HCT116 (cell line): Measurements from ENCODE around the gene PLXNB3. TPM values are rescaled to one million over a fixed set of nuclear protein-coding genes. Genes with fewer than 3 reads are reported as not detected.

Source experiments
- ATAC-seq: fragments of 200-7000 bp; cut with Tn5 transposase; 2 replicates; pipeline ENCODE4 v1.9.1; 2020; ENCODE audit warnings: mild to moderate bottlenecking, moderate library complexity
- BruUV-seq: library from RNA; stranded (reverse); fragments of 400-500 nt; replicated peaks from 2 replicates; lab custom pipeline; 2021; lab: Mats Ljungman, UMichigan
- CTCF ChIA-PET: fragments of 300-600 bp; sonication (Branson Sonifier 250); formaldehyde crosslinking; loops from one replicate; lab custom pipeline; 2021; ENCODE audit warnings: antibody characterized with exemption; lab: Charles Lee
- POLR2A ChIA-PET: fragments of 300-600, 350-600 bp; sonication (Branson Sonifier 250); formaldehyde crosslinking; loops from one replicate; lab custom pipeline; 2021; ENCODE audit warnings: antibody characterized with exemption; lab: Charles Lee
- RAD21 ChIA-PET, 2 experiments: fragments of 300-600 bp; sonication (Branson Sonifier 250); formaldehyde crosslinking; loops; one replicate each; lab custom pipeline; 2023; ENCODE audit warnings: low total read pairs in 2 of 2; ENCODE audit not compliant: uncharacterized antibody in 2 of 2, unreplicated experiment in 2 of 2, low non-redundant PET in 1 of 2; lab: Charles Lee
- DNase-seq: peaks from one replicate; pipeline ENCODE4 v3.0.0-alpha.2; 2010; ENCODE audit warnings: low read depth, low spot score
- H2AFZ ChIP-seq: fragments of 200-600 bp; shearing (Covaris generic), sonication (generic); 2 replicates; pipeline ENCODE4 v1.6.1; 2017; ENCODE audit warnings: low read depth, mixed run types, mixed read lengths, antibody characterized with exemption, low read length; ENCODE audit not compliant: poor library complexity, severe bottlenecking
- H3K27ac ChIP-seq: 2 replicates; pipeline ENCODE4 v1.5.1; 2012; ENCODE audit warnings: low read depth, low read length
- H3K27me3 ChIP-seq: fragments of 200-600 bp; sonication (generic); 2 replicates; pipeline ENCODE4 v1.6.1; 2016; ENCODE audit warnings: mixed run types, low read length, mixed read lengths; ENCODE audit not compliant: insufficient read depth
- H3K36me3 ChIP-seq, 2 experiments: fragments of 200-500 bp in 1 of 2; fragments of 200-600 bp in 1 of 2; sonication (Bioruptor generic) in 1 of 2; sonication (generic) in 1 of 2; 2 replicates each; pipeline versions ENCODE4 v1.5.1 to v1.6.1; 2014 to 2016; ENCODE audit warnings: low read length in 2 of 2, inconsistent platforms in 1 of 2, mixed read lengths in 1 of 2, mixed run types in 1 of 2; ENCODE audit not compliant: insufficient read depth in 2 of 2, control insufficient read depth in 1 of 2
- H3K4me1 ChIP-seq, 2 experiments: fragments of 200-600 bp in 1 of 2; sonication (generic) in 1 of 2; 2 replicates each; pipeline versions ENCODE4 v1.5.1 to v1.6.1; 2012 to 2017; ENCODE audit warnings: low read length in 2 of 2, inconsistent platforms in 1 of 2, mild to moderate bottlenecking in 1 of 2, mixed read lengths in 1 of 2, mixed run types in 1 of 2, moderate library complexity in 1 of 2; ENCODE audit not compliant: insufficient read depth in 2 of 2, control insufficient read depth in 1 of 2
- H3K4me2 ChIP-seq: fragments of 200-600 bp; sonication (generic); 2 replicates; pipeline ENCODE4 v1.6.1; 2017; ENCODE audit warnings: mixed run types, low read length, mixed read lengths
- H3K4me3 ChIP-seq, 2 experiments: fragments of 200-600 bp in 1 of 2; sonication (generic) in 1 of 2; replicated peaks in 1 of 2; 2 replicates each; pipeline ENCODE4 v1.5.1; 2011 to 2016; ENCODE audit warnings: low read length in 2 of 2, control low read depth in 1 of 2, low read depth in 1 of 2, mild to moderate bottlenecking in 1 of 2, mixed read lengths in 1 of 2, mixed run types in 1 of 2
- H3K79me2 ChIP-seq: fragments of 200-600 bp; sonication (generic); 2 replicates; pipeline ENCODE4 v1.6.1; 2017; ENCODE audit warnings: mild to moderate bottlenecking, mixed run types, low read length, moderate library complexity, mixed read lengths; ENCODE audit not compliant: insufficient read depth
- H3K9ac ChIP-seq: fragments of 200-600 bp; sonication (generic); 2 replicates; pipeline ENCODE4 v1.6.1; 2016; ENCODE audit warnings: low read length, mixed read lengths
- H3K9me2 ChIP-seq: fragments of 200-600 bp; sonication (generic), shearing (Covaris generic); 2 replicates; pipeline ENCODE4 v1.6.1; 2017; ENCODE audit warnings: mixed run types, mild to moderate bottlenecking, moderate library complexity; ENCODE audit not compliant: insufficient read depth
- H3K9me3 ChIP-seq, 2 experiments: fragments of 200-500 bp in 1 of 2; fragments of 200-600 bp in 1 of 2; sonication (Bioruptor generic) in 1 of 2; sonication (generic) in 1 of 2; 2 replicates each; pipeline ENCODE4 v1.6.1; 2014 to 2017; ENCODE audit warnings: low read length in 2 of 2, mixed read lengths in 2 of 2, inconsistent platforms in 1 of 2, low read depth in 1 of 2, mild to moderate bottlenecking in 1 of 2, mixed run types in 1 of 2, moderate library complexity in 1 of 2; ENCODE audit not compliant: control insufficient read depth in 1 of 2, insufficient read depth in 1 of 2
- H4K20me1 ChIP-seq: fragments of 200-600 bp; sonication (generic), shearing (Covaris generic); 2 replicates; pipeline ENCODE4 v1.6.1; 2017; ENCODE audit warnings: mixed run types, mild to moderate bottlenecking, moderate library complexity; ENCODE audit not compliant: insufficient read depth
- CBX3 ChIP-seq: IDR thresholded peaks from 2 replicates; pipeline ENCODE4 v1.6.1; 2012; ENCODE audit warnings: low read depth
- CEBPB ChIP-seq: IDR thresholded peaks from 2 replicates; pipeline ENCODE4 v1.6.1; 2012; ENCODE audit warnings: low read depth
- EGR1 ChIP-seq: IDR thresholded peaks from 2 replicates; pipeline ENCODE4 v1.6.1; 2012; ENCODE audit warnings: low read depth
- ELF1 ChIP-seq: IDR thresholded peaks from 2 replicates; pipeline ENCODE4 v1.6.1; 2012; ENCODE audit warnings: low read depth, borderline replicate concordance
- EZH2phosphoT487 ChIP-seq: fragments of 200-600 bp; IDR thresholded peaks from 2 replicates; pipeline ENCODE4 v1.6.1; 2018; ENCODE audit warnings: antibody characterized with exemption, borderline replicate concordance
- FOSL1 ChIP-seq: IDR thresholded peaks from 2 replicates; pipeline ENCODE4 v1.6.1; 2012; ENCODE audit warnings: low read depth
- JUND ChIP-seq: IDR thresholded peaks from 2 replicates; pipeline ENCODE4 v1.6.1; 2012
- MAX ChIP-seq: IDR thresholded peaks from 2 replicates; pipeline ENCODE4 v1.6.1; 2012
- POLR2A ChIP-seq: IDR thresholded peaks from 2 replicates; pipeline ENCODE4 v1.7.0; 2011; ENCODE audit warnings: borderline replicate concordance; ENCODE audit not compliant: insufficient read depth, insufficient read length; ENCODE audit errors: extremely low read depth
- POLR2AphosphoS5 ChIP-seq: IDR thresholded peaks from 2 replicates; pipeline ENCODE4 v1.6.1; 2011; ENCODE audit warnings: mild to moderate bottlenecking, low read depth, low read length, moderate library complexity
- SIN3A ChIP-seq: IDR thresholded peaks from 2 replicates; pipeline ENCODE4 v1.6.1; 2012; ENCODE audit warnings: low read depth
- SRF ChIP-seq: IDR thresholded peaks from 2 replicates; pipeline ENCODE4 v1.6.1; 2012; ENCODE audit warnings: low read depth
- YY1 ChIP-seq: IDR thresholded peaks from 2 replicates; pipeline ENCODE4 v1.6.1; 2011; ENCODE audit warnings: low read length, low read depth, moderate library complexity, mild to moderate bottlenecking; ENCODE audit not compliant: insufficient replicate concordance; ENCODE audit errors: extremely low read depth
- ZBTB33 ChIP-seq: IDR thresholded peaks from 2 replicates; pipeline ENCODE4 v1.6.1; 2011; ENCODE audit warnings: mild to moderate bottlenecking, low read length, moderate library complexity; ENCODE audit not compliant: insufficient replicate concordance; ENCODE audit errors: extremely low read depth
- ZFX ChIP-seq: fragments of 450-650 bp; IDR thresholded peaks from 2 replicates; pipeline ENCODE4 v1.6.1; 2017
- ZNF274 ChIP-seq: fragments of 200-500 bp; sonication (Bioruptor generic); IDR thresholded peaks from 2 replicates; pipeline ENCODE4 v1.6.1; 2014; ENCODE audit warnings: mild to moderate bottlenecking, low read depth, low read length, inconsistent platforms
- intact Hi-C: fragments of 100-400 bp; cut with micrococcal nuclease; formaldehyde crosslinking; loops from 2 replicates; pipeline ENCODE4 v1.10.0; 2022
- total RNA-seq: library from RNA; stranded (reverse); gene quantifications from one replicate; pipeline ENCODE4 v1.2.1, GENCODE V29; 2021; ENCODE audit not compliant: unreplicated experiment

The PLXNB3 gene
- total RNA-seq, 1 experiment from 2014 or later, result 4.8 TPM

- BruUV-seq, result TSS peak; percentile 63
- no peak for ATAC-seq
These were observed 38.8 kb upstream of the PLXNB3 start for GRCh38 chrX:153725039-153725831.

More at GRCh38 chrX:153725039-153725831, 38.8 kb upstream of the PLXNB3 start:
- no peak for DNase-seq
- RAD21 ChIA-PET, result no interaction called here
- Histone ChIP-seq H3K9me2 (no peaks in the 10 kb centered on the region), H4K20me1 (no peaks in the 10 kb centered on the region), H3K4me3 (peak overlapping the region; percentile 31 to 70), H3K27ac (peak overlapping the region; percentile 85), H3K9me3 (no peaks in the 10 kb centered on the region), H2AFZ (no peak overlapping the region), H3K4me1 (peaks cover 39 to 45% of the 10 kb centered on the region in 2 experiments), H3K27me3 (no peaks in the 10 kb centered on the region), H3K4me2 (peak overlapping the region; percentile 84), H3K9ac (peak overlapping the region; percentile 50), H3K79me2 (peaks cover 32% of the 10 kb centered on the region), H3K36me3 (peaks cover 6 to 9% of the 10 kb centered on the region in 2 experiments; a peak in 2 of 4 replicates)
- intact Hi-C loops, result no loop called here
- POLR2A ChIA-PET, result no interaction called here
- no peak for TF ChIP-seq FOSL1
- TF ChIP-seq YY1, result no peak
- TF ChIP-seq ZFX, result no peak
- no peak for TF ChIP-seq POLR2AphosphoS5
- TF ChIP-seq EGR1, result no peak
- TF ChIP-seq CEBPB, result no peak
- no peak for TF ChIP-seq ZBTB33
- no peak for TF ChIP-seq ZNF274
- no peak for TF ChIP-seq ELF1
- TF ChIP-seq EZH2phosphoT487, result no peak
- TF ChIP-seq SRF, result no peak
- no peak for TF ChIP-seq CBX3
- no peak for TF ChIP-seq JUND
- TF ChIP-seq MAX, result no peak
- no peak for TF ChIP-seq POLR2A
- no peak for TF ChIP-seq SIN3A
- CTCF ChIA-PET, result no interaction called here
